ENCODE results near the gene MR1.
A peak's percentile ranks its signal among the peaks of the same experiment; 100 is the strongest.

Gene MR1

DNA sequence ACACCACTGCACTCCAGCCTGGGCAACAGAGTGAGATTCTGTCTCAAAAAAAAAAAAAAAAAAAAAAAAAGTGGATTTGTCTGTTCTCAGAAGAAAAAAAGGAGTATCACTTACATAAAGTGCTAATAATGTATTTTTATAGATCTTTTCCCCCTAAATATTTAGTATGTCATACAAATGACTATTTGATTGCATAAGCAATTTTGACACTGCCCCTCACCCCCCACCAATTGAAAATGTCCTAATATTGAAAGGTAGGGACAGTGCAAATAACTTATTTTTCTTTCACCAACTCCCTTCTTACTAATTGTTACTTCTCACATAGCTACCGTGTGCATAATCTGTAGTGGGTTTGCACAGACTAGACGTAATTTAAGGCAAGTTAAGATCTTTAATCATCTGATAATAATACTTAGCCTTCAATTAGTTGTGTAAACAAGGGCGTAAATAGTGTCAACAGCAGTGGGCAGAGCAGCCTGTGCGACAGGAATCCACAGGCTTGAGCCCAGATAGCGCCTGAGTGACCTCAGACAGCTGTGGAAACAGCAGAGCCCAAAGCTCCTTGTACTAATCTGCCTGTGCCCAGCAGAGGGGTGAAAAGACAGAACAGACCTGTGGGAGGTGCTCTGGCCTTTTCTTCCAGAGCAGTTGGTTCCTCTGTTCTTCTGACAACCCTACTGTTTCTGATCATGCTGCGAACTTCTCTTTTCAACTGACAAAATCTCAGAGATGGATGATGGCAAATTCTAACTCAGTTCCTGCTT, 50.2 kb downstream of the MR1 start:
- H3K4me3 ChIP-seq (ENCODE audit: low read depth, low read length) = no peak overlapping the region
- no peak for DNase-seq (ENCODE audit: low read depth, low spot score)
- ChIA-PET POLR2A (interaction anchor here (0.6 kb wide), 1 partner anchor 13 kb away, joined by 3 read pairs; no protein-coding TSS in a partner anchor), CTCF (interaction anchor here (0.9 to 11.0 kb wide), 4 partner anchors 21 to 82 kb away, joined by 3 to 148 read pairs (median 4); no protein-coding TSS in a partner anchor)
- TF ChIP-seq, protein P1, sequence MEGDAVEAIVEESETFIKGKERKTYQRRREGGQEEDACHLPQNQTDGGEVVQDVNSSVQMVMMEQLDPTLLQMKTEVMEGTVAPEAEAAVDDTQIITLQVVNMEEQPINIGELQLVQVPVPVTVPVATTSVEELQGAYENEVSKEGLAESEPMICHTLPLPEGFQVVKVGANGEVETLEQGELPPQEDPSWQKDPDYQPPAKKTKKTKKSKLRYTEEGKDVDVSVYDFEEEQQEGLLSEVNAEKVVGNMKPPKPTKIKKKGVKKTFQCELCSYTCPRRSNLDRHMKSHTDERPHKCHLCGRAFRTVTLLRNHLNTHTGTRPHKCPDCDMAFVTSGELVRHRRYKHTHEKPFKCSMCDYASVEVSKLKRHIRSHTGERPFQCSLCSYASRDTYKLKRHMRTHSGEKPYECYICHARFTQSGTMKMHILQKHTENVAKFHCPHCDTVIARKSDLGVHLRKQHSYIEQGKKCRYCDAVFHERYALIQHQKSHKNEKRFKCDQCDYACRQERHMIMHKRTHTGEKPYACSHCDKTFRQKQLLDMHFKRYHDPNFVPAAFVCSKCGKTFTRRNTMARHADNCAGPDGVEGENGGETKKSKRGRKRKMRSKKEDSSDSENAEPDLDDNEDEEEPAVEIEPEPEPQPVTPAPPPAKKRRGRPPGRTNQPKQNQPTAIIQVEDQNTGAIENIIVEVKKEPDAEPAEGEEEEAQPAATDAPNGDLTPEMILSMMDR (IDR thresholded peaks at IDR 0.05; ENCODE audit: insufficient read depth, low read length, missing control alignments) = peak; percentile 10

DNA sequence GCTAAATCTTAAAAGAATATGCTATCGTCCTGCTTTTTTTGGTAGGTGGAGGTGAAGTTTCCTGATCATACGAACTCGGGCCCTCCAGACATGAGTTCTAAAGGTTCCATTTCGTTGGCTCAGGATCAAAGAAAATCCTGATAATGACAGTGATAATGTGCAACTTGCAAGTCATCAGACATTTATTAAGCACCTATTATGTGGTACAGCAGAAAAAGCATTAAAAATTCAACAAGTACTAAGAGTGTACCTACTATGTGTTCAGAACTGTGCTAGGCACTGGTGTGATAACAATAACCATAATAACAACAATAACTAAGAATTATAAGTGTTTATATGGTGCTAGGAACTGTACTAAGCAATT, 50.8 kb downstream of the MR1 start:
- H3K4me3 ChIP-seq (ENCODE audit: low read depth, low read length) = no peak overlapping the region
- TF ChIP-seq, protein P1 (IDR thresholded peaks at IDR 0.05; ENCODE audit: insufficient read depth, low read length, missing control alignments) = no peak
- DNase-seq (ENCODE audit: low read depth, low spot score) = no peak
- POLR2A ChIA-PET = no interaction called here
- CTCF ChIA-PET = interaction anchor here (1.2 to 11.0 kb wide), 3 partner anchors 21 to 81 kb away, joined by 4 to 148 read pairs (median 4); no protein-coding TSS in a partner anchor

DNA sequence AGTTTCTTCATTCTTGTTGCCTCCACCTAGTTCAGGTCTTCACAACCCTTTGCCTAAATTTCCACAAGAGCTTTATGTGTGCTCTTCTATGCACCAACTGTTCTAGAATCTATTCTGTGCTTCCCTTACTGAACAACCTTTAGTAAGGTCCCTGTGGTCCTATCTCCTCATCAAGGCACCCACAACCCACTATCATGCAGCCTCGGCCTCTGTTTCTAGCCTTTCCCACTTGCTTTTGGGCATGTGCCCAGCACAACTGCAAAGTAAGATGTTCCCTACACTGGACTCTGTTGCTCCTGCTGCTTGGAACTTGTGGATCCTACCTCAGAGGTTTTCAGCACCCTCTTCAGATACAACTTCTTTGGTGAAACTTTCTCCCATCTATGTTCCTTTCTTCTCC, 52.3 kb downstream of the MR1 start:
- ChIA-PET CTCF (interaction anchor here (0.6 to 11.0 kb wide), 4 partner anchors 9 to 80 kb away, joined by 3 to 148 read pairs (median 6); no protein-coding TSS in a partner anchor), POLR2A (interaction anchor here (1.3 kb wide), 1 partner anchor 10 kb away, joined by 9 read pairs; no protein-coding TSS in a partner anchor)
- TF ChIP-seq, protein P1 (IDR thresholded peaks at IDR 0.05; ENCODE audit: insufficient read depth, low read length, missing control alignments) = no peak

DNA sequence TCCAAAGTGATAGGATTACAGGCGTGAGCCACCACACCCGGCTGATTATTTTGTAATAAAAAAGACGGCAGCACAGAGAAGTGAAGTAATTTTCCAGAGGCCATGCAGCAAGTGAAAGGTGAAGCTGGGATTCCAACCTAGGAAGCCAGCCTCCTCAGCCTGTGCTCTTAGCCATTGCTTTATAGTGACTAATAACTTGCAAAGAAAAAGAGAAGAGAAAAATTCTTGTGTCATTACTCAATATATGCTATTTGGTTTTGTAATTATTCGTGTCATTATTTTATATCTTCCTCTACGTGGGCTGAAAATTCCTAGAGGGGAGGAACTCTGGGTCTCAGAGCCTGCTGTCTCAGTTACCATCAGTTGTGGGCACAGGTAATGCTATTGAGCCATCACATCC, 53.1 kb downstream of the MR1 start:
- no peak overlapping the region for H3K4me3 ChIP-seq (ENCODE audit: low read depth, low read length)
- TF ChIP-seq, protein P1 (IDR thresholded peaks at IDR 0.05; ENCODE audit: insufficient read depth, low read length, missing control alignments) = no peak
- DNase-seq (ENCODE audit: low read depth, low spot score) = no peak
- ChIA-PET POLR2A (interaction anchor here (0.7 to 1.3 kb wide), 4 partner anchors 10 to 49 kb away, joined by 3 to 9 read pairs (median 4); no protein-coding TSS in a partner anchor), CTCF (interaction anchor here (1.4 to 11.0 kb wide), 3 partner anchors 10 to 53 kb away, joined by 5 to 148 read pairs (median 7); no protein-coding TSS in a partner anchor)

More for the DNA sequence above, 52.3 kb downstream of the MR1 start:
- no peak for DNase-seq (ENCODE audit: low read depth, low spot score)
- no peak overlapping the region for H3K4me3 ChIP-seq (ENCODE audit: low read depth, low read length)

DNA sequence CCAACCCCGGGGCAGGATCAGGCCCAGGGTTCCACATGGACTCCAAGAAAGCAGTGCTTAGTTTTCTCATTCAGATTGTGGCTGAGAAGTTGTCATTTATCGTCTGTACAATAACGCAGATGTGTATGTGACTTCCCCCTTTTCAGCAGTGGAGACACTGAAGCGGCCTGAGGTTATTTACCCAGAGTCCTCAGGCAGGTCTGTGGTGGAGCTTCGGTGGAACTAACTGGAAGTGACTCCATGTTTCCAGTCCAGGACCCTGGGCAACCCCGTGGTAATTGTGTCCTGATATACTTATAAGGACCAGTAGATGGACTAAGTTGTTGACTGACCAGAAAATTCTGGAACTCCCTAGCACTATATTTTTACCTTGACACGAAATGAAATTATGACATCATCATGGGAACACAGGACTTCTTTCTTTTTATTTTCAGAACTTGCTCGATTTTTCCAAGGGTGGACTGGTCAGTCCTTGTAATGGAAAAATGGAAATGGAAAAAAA, 53.7 kb downstream of the MR1 start:
- ChIA-PET CTCF (interaction anchor here (11.0 kb wide), 1 partner anchor 53 kb away, joined by 148 read pairs; no protein-coding TSS in a partner anchor), POLR2A (interaction anchor here (0.7 to 2.0 kb wide), 4 partner anchors 9 to 48 kb away, joined by 3 to 27 read pairs (median 7); no protein-coding TSS in a partner anchor)
- TF ChIP-seq, protein P1 (IDR thresholded peaks at IDR 0.05; ENCODE audit: insufficient read depth, low read length, missing control alignments) = no peak
- H3K4me3 ChIP-seq (ENCODE audit: low read depth, low read length) = no peak overlapping the region
- DNase-seq (ENCODE audit: low read depth, low spot score) = no peak

Measured in AG04449 (cell line).